ENCODE data around the gene PIN1. TPM values are rescaled to one million over a fixed set of nuclear protein-coding genes. Genes with fewer than 3 reads are reported as not detected.

The PIN1 gene
- total and polyA plus RNA-seq, 10 of the 15 experiments (the other 5 are each of a cell fraction or from before 2014, with no cell fraction given), result 2.4 to 209 (median 71.5) TPM

DNA sequence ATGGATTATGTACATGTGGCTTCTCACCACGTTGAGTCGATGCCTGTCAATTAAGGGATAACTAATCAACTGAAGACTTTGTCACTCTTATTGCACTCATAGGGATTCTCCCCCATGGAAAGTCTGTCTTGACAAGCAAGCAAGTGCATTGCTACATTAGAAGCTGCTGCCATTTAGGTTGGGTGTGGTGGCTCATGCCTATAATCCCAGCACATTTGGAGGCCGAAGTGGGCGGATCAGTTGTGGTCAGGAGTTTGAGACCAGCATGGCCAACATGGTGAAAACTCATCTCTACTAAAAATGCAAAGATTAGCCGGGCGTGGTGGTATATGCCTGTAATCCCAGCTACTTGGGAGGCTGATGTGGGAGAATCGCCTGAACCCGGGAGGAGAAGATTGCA, 48.3 kb upstream of the PIN1 start:
- intact Hi-C loops (cut with micrococcal nuclease; ENCODE audit: unreplicated experiment), result no loop called here
- no peak overlapping the region for H3K9ac ChIP-seq (ENCODE audit: control insufficient read depth, insufficient read depth, low read length)
- TF ChIP-seq MYC (IDR thresholded peaks at IDR 0.05; ENCODE audit: insufficient read depth, insufficient read length, insufficient replicate concordance, low read length, severe bottlenecking), result no peak
- no peak for TF ChIP-seq DPF2 (IDR thresholded peaks at IDR 0.05)
- TF ChIP-seq CHD1 (IDR thresholded peaks at IDR 0.05; ENCODE audit: low read depth, low read length), result no peak
- TF ChIP-seq NKRF (conservative IDR thresholded peaks at IDR 0.05), result no peak
- no peak for TF ChIP-seq IRF4 (IDR thresholded peaks at IDR 0.05; ENCODE audit: low read depth, low read length)
- TF ChIP-seq TCF7 (IDR thresholded peaks at IDR 0.05; ENCODE audit: borderline replicate concordance), result no peak
- no peak for TF ChIP-seq HCFC1 (IDR thresholded peaks at IDR 0.05; ENCODE audit: low read length)
- no peak for TF ChIP-seq ZNF687 (IDR thresholded peaks at IDR 0.05)
- TF ChIP-seq, protein P1, sequence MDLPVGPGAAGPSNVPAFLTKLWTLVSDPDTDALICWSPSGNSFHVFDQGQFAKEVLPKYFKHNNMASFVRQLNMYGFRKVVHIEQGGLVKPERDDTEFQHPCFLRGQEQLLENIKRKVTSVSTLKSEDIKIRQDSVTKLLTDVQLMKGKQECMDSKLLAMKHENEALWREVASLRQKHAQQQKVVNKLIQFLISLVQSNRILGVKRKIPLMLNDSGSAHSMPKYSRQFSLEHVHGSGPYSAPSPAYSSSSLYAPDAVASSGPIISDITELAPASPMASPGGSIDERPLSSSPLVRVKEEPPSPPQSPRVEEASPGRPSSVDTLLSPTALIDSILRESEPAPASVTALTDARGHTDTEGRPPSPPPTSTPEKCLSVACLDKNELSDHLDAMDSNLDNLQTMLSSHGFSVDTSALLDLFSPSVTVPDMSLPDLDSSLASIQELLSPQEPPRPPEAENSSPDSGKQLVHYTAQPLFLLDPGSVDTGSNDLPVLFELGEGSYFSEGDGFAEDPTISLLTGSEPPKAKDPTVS (IDR thresholded peaks at IDR 0.05; ENCODE audit: low read depth, low read length), result no peak
- TF ChIP-seq POLR2AphosphoS5 (IDR thresholded peaks at IDR 0.05; ENCODE audit: low read length), result no peak
- TF ChIP-seq TARDBP (IDR thresholded peaks at IDR 0.05; ENCODE audit: borderline replicate concordance), result no peak
- TF ChIP-seq NR2C2 (IDR thresholded peaks at IDR 0.05; ENCODE audit: borderline replicate concordance, control insufficient read depth, insufficient read length, low read depth), result no peak
- TF ChIP-seq SMARCA5 (IDR thresholded peaks at IDR 0.05), result no peak
- no peak for TF ChIP-seq BACH1 (IDR thresholded peaks at IDR 0.05; ENCODE audit: borderline replicate concordance)
- TF ChIP-seq ZNF207 (IDR thresholded peaks at IDR 0.05; ENCODE audit: borderline replicate concordance), result no peak
- TF ChIP-seq, protein P2, sequence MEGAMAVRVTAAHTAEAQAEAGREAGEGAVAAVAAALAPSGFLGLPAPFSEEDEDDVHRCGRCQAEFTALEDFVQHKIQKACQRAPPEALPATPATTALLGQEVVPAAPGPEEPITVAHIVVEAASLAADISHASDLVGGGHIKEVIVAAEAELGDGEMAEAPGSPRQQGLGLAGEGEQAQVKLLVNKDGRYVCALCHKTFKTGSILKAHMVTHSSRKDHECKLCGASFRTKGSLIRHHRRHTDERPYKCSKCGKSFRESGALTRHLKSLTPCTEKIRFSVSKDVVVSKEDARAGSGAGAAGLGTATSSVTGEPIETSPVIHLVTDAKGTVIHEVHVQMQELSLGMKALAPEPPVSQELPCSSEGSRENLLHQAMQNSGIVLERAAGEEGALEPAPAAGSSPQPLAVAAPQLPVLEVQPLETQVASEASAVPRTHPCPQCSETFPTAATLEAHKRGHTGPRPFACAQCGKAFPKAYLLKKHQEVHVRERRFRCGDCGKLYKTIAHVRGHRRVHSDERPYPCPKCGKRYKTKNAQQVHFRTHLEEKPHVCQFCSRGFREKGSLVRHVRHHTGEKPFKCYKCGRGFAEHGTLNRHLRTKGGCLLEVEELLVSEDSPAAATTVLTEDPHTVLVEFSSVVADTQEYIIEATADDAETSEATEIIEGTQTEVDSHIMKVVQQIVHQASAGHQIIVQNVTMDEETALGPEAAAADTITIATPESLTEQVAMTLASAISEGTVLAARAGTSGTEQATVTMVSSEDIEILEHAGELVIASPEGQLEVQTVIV (IDR thresholded peaks at IDR 0.05; ENCODE audit: borderline replicate concordance, partially characterized antibody), result no peak
- H4K20me1 ChIP-seq (ENCODE audit: control insufficient read depth, insufficient read depth), result no peaks in the 10 kb centered on the region
- H3K4me2 ChIP-seq (ENCODE audit: control insufficient read depth, insufficient read depth), result no peak overlapping the region
- in situ Hi-C loops (cut with MboI), result no loop called here
- RAD21 ChIA-PET (ENCODE audit: unreplicated experiment), result no interaction called here
- POLR2A ChIA-PET, result no interaction called here
- no TSS peak for BruUV-seq (replicated peaks)
- no peaks in the 10 kb centered on the region for H3K79me2 ChIP-seq (ENCODE audit: control insufficient read depth, insufficient read depth, low read length)
- no peak overlapping the region for H2AFZ ChIP-seq (ENCODE audit: control insufficient read depth, low read depth, low read length)
- H3K4me1 ChIP-seq (ENCODE audit: control insufficient read depth, insufficient read depth, low read length), result no peaks in the 10 kb centered on the region
- SMC1A ChIA-PET (ENCODE audit: uncharacterized antibody, unreplicated experiment), result no interaction called here
- ATAC-seq, result no peak
- no peaks in the 10 kb centered on the region; the same call in 2 of the 3 replicates for H3K9me3 ChIP-seq (replicated peaks; ENCODE audit: control insufficient read depth, insufficient read depth, low read length)
- no peak for DNase-seq (ENCODE audit: low read depth, low spot score)
- H3K36me3 ChIP-seq (ENCODE audit: control insufficient read depth in 2 of 2, insufficient read depth in 2 of 2, low read length in 1 of 2), result no peaks in the 10 kb centered on the region
- no peaks in the 10 kb centered on the region for H3K27me3 ChIP-seq (replicated peaks in 1 of 2; ENCODE audit: control insufficient read depth in 2 of 2, insufficient read depth in 2 of 2, low read length in 1 of 2)
- FAIRE-seq, result no peak
- H3K27ac ChIP-seq (ENCODE audit: control insufficient read depth, insufficient read depth), result no peak overlapping the region
- CTCF ChIA-PET, result no interaction called here
- no peak overlapping the region for H3K4me3 ChIP-seq
- 97% methylated on average over 8 of the region's 8 CpGs for WGBS (ENCODE audit: insufficient coverage, insufficient replicate concordance, low lambda C conversion rate, missing lambda C conversion rate)
